H1 (cell line): Measurements from ENCODE around the gene GTF2H3. TPM values are rescaled to one million over a fixed set of nuclear protein-coding genes. Genes with fewer than 3 reads are reported as not detected.

Source experiments
- ASH2L ChIP-seq: fragments of 200-600, 300-600 bp; sonication (generic); IDR thresholded peaks from one replicate; pipeline ENCODE4 v1.7.1; 2017; ENCODE audit warnings: low read length
- HDAC6 ChIP-seq: IDR thresholded peaks from one replicate; pipeline ENCODE4 v1.7.1; 2012; ENCODE audit warnings: low read depth, mild to moderate bottlenecking, inconsistent platforms, low read length, moderate library complexity
- JUND ChIP-seq: IDR thresholded peaks from 2 replicates; pipeline ENCODE4 v1.6.1; 2011; ENCODE audit warnings: mild to moderate bottlenecking, improper control_type of control experiment, low read length
- SAP30 ChIP-seq: fragments of 300-600 bp; sonication (generic); IDR thresholded peaks from 2 replicates; pipeline ENCODE4 v1.7.1; 2012; ENCODE audit warnings: low read length, moderate library complexity, mild to moderate bottlenecking, inconsistent platforms; ENCODE audit not compliant: insufficient read depth, insufficient replicate concordance
- TAF1 ChIP-seq: IDR thresholded peaks from 2 replicates; pipeline ENCODE4 v1.6.1; 2011; ENCODE audit warnings: mild to moderate bottlenecking, low read depth, low read length
- polyA plus RNA-seq, 7 experiments: library from polyadenylated mRNA; depleted of rRNA in 3 of 7; stranded (reverse) in 5 of 7; unstranded in 2 of 7; fragments of >200 nt in 5 of 7; fragments of 200-250 nt in 2 of 7; gene quantifications; 1 replicate in 5 of 7; 2 replicates in 1 of 7; 4 replicates in 1 of 7; pipeline versions ENCODE4 v1.2.1 to v1.2.3, GENCODE V29; 2011 to 2013; ENCODE audit warnings: missing spikeins in 2 of 7, mixed read lengths in 2 of 7
- total RNA-seq: library from RNA; stranded (reverse); fragmentation: NEBNext Ultra II Directional; extraction: Animal tissue kit (Norgen Biotek cat#: 25700); gene quantifications from 2 replicates; pipeline ENCODE4 v1.2.1, GENCODE V29; 2021
- TF ChIP-seq, protein P1 (sequence below): fragments of 300-600 bp; sonication (generic); IDR thresholded peaks from 2 replicates; pipeline ENCODE4 v1.7.1; 2012; ENCODE audit warnings: low read length, moderate library complexity, mild to moderate bottlenecking, inconsistent platforms; ENCODE audit not compliant: insufficient replicate concordance
- TF ChIP-seq, protein P2 (sequence below): IDR thresholded peaks from 2 replicates; pipeline ENCODE4 v1.6.1; 2011; ENCODE audit warnings: low read length, improper control_type of control experiment
- TF ChIP-seq, protein P3 (sequence below): IDR thresholded peaks from 2 replicates; pipeline ENCODE4 v1.6.1; 2012; ENCODE audit warnings: inconsistent platforms

The GTF2H3 gene
- total and polyA plus RNA-seq, 2 of the 8 experiments (the other 6 are each of a cell fraction or from before 2014, with no cell fraction given): 21.0 to 32.1 TPM

DNA sequence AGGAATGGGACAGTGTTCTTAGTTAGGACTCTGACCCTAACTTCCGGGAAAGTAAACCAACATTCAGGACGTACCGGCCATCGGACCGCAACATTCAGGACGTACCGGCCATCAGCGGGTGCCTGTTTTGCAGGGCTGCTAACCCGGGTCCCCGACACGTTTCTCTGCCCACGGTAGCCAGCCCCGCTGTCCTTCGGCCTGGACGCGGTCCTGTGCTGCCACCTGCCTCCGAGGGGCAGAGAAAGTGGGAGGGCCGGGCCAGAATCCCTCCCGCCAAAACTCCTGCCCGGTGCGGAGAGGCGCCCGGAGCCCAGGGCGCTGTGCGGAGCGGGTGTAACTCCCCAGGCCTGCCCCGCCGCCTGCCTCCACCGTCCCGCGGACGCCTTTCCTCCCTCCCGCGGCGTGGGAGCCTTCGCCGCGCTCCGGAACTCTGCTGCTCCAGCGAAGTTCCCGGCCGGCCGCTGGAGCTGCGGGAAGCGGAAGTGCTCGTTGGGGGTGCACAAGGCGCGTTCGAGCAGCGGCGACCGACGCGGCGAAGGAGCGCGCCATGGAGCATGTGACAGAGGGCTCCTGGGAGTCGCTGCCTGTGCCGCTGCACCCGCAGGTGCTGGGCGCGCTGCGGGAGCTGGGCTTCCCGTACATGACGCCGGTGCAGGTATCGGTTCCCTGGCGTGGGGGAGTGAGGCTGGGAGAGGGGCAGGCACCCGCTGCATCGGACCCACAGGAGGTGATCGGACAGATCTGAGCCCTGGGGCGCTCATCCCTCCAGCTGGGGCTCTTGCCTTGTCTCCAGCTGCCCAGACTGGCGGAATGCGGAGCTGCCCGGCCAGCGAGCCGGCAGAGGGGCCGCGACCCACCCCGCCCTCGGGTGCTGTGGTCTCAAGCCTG is 31.8 kb upstream of the GTF2H3 start, which contains the start of gene DDX55 (continued):
- TF ChIP-seq, protein P1, sequence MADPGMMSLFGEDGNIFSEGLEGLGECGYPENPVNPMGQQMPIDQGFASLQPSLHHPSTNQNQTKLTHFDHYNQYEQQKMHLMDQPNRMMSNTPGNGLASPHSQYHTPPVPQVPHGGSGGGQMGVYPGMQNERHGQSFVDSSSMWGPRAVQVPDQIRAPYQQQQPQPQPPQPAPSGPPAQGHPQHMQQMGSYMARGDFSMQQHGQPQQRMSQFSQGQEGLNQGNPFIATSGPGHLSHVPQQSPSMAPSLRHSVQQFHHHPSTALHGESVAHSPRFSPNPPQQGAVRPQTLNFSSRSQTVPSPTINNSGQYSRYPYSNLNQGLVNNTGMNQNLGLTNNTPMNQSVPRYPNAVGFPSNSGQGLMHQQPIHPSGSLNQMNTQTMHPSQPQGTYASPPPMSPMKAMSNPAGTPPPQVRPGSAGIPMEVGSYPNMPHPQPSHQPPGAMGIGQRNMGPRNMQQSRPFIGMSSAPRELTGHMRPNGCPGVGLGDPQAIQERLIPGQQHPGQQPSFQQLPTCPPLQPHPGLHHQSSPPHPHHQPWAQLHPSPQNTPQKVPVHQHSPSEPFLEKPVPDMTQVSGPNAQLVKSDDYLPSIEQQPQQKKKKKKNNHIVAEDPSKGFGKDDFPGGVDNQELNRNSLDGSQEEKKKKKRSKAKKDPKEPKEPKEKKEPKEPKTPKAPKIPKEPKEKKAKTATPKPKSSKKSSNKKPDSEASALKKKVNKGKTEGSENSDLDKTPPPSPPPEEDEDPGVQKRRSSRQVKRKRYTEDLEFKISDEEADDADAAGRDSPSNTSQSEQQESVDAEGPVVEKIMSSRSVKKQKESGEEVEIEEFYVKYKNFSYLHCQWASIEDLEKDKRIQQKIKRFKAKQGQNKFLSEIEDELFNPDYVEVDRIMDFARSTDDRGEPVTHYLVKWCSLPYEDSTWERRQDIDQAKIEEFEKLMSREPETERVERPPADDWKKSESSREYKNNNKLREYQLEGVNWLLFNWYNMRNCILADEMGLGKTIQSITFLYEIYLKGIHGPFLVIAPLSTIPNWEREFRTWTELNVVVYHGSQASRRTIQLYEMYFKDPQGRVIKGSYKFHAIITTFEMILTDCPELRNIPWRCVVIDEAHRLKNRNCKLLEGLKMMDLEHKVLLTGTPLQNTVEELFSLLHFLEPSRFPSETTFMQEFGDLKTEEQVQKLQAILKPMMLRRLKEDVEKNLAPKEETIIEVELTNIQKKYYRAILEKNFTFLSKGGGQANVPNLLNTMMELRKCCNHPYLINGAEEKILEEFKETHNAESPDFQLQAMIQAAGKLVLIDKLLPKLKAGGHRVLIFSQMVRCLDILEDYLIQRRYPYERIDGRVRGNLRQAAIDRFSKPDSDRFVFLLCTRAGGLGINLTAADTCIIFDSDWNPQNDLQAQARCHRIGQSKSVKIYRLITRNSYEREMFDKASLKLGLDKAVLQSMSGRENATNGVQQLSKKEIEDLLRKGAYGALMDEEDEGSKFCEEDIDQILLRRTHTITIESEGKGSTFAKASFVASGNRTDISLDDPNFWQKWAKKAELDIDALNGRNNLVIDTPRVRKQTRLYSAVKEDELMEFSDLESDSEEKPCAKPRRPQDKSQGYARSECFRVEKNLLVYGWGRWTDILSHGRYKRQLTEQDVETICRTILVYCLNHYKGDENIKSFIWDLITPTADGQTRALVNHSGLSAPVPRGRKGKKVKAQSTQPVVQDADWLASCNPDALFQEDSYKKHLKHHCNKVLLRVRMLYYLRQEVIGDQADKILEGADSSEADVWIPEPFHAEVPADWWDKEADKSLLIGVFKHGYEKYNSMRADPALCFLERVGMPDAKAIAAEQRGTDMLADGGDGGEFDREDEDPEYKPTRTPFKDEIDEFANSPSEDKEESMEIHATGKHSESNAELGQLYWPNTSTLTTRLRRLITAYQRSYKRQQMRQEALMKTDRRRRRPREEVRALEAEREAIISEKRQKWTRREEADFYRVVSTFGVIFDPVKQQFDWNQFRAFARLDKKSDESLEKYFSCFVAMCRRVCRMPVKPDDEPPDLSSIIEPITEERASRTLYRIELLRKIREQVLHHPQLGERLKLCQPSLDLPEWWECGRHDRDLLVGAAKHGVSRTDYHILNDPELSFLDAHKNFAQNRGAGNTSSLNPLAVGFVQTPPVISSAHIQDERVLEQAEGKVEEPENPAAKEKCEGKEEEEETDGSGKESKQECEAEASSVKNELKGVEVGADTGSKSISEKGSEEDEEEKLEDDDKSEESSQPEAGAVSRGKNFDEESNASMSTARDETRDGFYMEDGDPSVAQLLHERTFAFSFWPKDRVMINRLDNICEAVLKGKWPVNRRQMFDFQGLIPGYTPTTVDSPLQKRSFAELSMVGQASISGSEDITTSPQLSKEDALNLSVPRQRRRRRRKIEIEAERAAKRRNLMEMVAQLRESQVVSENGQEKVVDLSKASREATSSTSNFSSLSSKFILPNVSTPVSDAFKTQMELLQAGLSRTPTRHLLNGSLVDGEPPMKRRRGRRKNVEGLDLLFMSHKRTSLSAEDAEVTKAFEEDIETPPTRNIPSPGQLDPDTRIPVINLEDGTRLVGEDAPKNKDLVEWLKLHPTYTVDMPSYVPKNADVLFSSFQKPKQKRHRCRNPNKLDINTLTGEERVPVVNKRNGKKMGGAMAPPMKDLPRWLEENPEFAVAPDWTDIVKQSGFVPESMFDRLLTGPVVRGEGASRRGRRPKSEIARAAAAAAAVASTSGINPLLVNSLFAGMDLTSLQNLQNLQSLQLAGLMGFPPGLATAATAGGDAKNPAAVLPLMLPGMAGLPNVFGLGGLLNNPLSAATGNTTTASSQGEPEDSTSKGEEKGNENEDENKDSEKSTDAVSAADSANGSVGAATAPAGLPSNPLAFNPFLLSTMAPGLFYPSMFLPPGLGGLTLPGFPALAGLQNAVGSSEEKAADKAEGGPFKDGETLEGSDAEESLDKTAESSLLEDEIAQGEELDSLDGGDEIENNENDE: no peak
- TF ChIP-seq ASH2L (peak; percentile 96), TAF1 (peak; percentile 94), HDAC6 (no peak), SAP30 (no peak), JUND (no peak)
- TF ChIP-seq, protein P2, sequence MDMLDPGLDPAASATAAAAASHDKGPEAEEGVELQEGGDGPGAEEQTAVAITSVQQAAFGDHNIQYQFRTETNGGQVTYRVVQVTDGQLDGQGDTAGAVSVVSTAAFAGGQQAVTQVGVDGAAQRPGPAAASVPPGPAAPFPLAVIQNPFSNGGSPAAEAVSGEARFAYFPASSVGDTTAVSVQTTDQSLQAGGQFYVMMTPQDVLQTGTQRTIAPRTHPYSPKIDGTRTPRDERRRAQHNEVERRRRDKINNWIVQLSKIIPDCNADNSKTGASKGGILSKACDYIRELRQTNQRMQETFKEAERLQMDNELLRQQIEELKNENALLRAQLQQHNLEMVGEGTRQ: peak; percentile 66
- TF ChIP-seq, protein P3, sequence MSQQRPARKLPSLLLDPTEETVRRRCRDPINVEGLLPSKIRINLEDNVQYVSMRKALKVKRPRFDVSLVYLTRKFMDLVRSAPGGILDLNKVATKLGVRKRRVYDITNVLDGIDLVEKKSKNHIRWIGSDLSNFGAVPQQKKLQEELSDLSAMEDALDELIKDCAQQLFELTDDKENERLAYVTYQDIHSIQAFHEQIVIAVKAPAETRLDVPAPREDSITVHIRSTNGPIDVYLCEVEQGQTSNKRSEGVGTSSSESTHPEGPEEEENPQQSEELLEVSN: peak; percentile 97
